AG04449 (cell line): ENCODE measurements around the gene ZNF750.

Experiments used
- CTCF ChIA-PET: fragments of 350-600 bp; formaldehyde crosslinking; extraction: SDS; loops from one replicate; lab custom pipeline; 2021; ENCODE audit warnings: antibody characterized with exemption; lab: Yijun Ruan, JAX
- POLR2A ChIA-PET: fragments of 400-600, 350-600 bp; formaldehyde crosslinking; extraction: SDS; loops from one replicate; lab custom pipeline; 2020; ENCODE audit warnings: antibody characterized with exemption, inconsistent platforms; lab: Yijun Ruan, JAX
- DNase-seq: peaks from one replicate; pipeline ENCODE4 v3.0.0-alpha.2; 2010; ENCODE audit warnings: low read depth, low spot score
- H3K4me3 ChIP-seq: 2 replicates; pipeline ENCODE4 v1.5.1; 2011; ENCODE audit warnings: low read depth, mild to moderate bottlenecking, control low read depth, low read length
- TF ChIP-seq, protein P1 (sequence below): IDR thresholded peaks from one replicate; pipeline ENCODE4 v1.5.1; 2011; ENCODE audit warnings: mild to moderate bottlenecking, moderate library complexity, low read length, control low read depth, inconsistent platforms; ENCODE audit not compliant: insufficient read depth; ENCODE audit errors: missing control alignments

ZNF750 gene

DNA sequence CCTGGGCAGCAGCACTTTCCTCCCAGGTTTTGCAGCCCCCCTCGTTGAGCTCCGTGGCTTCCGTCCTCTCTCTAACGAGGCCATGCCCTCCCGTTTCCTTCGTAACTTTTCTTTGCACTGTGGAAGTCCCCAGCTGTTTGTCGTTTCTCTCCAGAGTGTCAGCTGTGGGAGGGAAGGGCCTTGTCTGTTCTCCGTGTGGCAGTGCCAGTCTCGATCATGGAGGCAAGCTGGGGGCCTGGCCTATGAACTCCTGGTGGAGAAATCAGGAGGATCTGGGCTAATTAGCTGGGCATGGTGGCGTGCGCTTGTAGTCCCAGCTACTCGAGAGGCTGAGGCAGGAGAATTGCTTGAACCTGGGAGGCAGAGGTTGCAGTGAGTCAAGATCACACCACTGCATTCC, 59.6 kb downstream of the ZNF750 start:
- DNase-seq: no peak
- H3K4me3 ChIP-seq: no peak overlapping the region
- CTCF ChIA-PET: interaction anchor here (0.6 to 5.1 kb wide), 22 partner anchors 12 to 426 kb away, joined by 3 to 52 read pairs (median 4); no protein-coding TSS in a partner anchor
- POLR2A ChIA-PET: no interaction called here
- TF ChIP-seq, protein P1, sequence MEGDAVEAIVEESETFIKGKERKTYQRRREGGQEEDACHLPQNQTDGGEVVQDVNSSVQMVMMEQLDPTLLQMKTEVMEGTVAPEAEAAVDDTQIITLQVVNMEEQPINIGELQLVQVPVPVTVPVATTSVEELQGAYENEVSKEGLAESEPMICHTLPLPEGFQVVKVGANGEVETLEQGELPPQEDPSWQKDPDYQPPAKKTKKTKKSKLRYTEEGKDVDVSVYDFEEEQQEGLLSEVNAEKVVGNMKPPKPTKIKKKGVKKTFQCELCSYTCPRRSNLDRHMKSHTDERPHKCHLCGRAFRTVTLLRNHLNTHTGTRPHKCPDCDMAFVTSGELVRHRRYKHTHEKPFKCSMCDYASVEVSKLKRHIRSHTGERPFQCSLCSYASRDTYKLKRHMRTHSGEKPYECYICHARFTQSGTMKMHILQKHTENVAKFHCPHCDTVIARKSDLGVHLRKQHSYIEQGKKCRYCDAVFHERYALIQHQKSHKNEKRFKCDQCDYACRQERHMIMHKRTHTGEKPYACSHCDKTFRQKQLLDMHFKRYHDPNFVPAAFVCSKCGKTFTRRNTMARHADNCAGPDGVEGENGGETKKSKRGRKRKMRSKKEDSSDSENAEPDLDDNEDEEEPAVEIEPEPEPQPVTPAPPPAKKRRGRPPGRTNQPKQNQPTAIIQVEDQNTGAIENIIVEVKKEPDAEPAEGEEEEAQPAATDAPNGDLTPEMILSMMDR: no peak

DNA sequence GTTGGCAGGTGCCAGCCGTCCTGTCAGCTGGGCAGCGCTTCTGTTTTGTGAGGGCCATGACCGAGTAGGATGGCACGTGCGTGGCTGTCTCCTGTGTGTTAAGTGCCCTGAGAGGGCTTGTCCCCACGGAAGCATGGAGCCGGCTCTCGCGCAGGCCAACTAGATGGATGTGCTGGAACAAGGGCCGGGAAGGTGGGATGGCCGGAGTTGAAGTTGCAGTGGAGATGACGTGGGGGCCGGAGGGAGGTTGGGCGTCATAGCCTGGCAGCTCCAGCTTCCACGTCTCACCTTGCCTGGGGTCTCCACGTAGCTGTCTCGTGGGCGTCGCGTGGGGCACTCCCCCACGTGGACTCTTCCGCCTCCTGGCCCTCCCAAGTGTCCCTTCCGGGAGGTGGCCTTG, 60.3 kb downstream of the ZNF750 start:
- POLR2A ChIA-PET: no interaction called here
- CTCF ChIA-PET: interaction anchor here (0.7 to 5.5 kb wide), 19 partner anchors 8 to 749 kb away, joined by 3 to 52 read pairs (median 4); no protein-coding TSS in a partner anchor

More for the DNA sequence above, 60.3 kb downstream of the ZNF750 start:
- no peak overlapping the region for H3K4me3 ChIP-seq
- DNase-seq: no peak
- TF ChIP-seq, protein P1: no peak
